GM18498 (cell line): ENCODE data around the gene SALL1.

Experiments used
- ATAC-seq: cut with Tn5 transposase; IDR thresholded peaks from one replicate; pipeline ENCODE4 v1.9.1; 2021; ENCODE audit warnings: mild to moderate bottlenecking, moderate library complexity; ENCODE audit not compliant: unreplicated experiment

The SALL1 gene

DNA sequence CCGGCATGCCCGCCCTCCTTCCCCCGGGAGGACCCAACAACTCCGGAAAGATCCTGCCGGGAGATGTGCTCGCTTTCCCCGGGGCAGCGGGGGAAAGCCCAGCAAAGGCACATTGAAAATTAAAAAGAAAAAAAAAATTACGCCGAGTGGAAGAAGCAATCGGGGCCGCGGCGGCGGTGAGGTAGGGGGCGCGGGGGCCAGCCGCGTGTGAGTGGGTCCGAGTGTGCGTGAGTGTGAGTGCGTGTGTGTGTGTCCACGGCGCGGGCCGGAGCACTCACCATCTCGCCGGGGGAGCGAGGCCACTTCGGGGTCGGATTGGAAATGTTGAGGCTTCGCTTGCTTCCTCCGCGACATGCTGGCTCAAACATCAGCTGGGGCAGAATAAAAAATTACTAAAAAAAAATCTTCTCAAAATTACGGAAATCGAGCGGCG is at the start of gene SALL1:
Gene SALL1, minus strand, starts transcription at position 383 of the 433 bp plus-strand sequence. Its CDS starts 29 bp downstream, at position 354.
- no peak for ATAC-seq

- ATAC-seq, result no peak
Observed at GRCh38 chr16:51200793-51201192, 49.7 kb upstream of the SALL1 start.

- ATAC-seq, result no peak
Observed at GRCh38 chr16:51197953-51198748, 47.1 kb upstream of the SALL1 start.

DNA sequence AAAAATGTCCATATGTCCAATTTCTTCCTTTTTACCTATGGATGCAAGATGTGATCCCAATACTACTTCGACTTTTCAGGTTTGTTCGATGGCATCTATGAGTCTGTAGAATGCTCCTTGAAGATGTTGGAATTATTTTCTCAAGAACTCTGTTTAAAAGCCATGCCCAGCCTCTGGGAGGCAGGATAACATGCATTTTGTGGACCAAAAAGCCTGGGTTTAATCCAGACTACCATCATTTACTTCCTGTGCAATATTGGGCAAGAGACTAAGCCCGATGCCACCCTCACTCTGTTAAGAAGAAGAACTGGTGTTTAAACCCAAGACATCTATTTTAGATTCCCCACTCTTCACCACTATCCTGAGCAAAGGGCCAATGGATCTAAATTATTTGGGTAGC is 42.8 kb upstream of the SALL1 start:
- no peak for ATAC-seq

GRCh38 chr16:51184702-51185433 is 33.8 kb upstream of the SALL1 start:
- ATAC-seq, result no peak

DNA sequence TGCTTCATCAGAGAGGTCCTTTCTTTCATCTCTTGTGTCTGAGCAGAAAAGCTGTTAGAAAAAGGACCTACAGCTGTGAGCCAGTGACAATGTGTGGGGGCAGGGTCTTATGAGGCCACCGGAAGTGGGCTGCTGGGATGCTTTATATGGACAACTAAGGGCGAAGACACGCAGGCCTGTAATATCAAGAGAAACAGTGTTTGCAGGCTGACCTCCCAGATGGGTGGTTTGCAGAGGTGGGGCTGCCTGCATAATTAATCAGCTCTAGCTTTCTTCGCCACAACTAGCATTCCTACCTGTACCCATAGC is 30.4 kb upstream of the SALL1 start:
- no peak for ATAC-seq

DNA sequence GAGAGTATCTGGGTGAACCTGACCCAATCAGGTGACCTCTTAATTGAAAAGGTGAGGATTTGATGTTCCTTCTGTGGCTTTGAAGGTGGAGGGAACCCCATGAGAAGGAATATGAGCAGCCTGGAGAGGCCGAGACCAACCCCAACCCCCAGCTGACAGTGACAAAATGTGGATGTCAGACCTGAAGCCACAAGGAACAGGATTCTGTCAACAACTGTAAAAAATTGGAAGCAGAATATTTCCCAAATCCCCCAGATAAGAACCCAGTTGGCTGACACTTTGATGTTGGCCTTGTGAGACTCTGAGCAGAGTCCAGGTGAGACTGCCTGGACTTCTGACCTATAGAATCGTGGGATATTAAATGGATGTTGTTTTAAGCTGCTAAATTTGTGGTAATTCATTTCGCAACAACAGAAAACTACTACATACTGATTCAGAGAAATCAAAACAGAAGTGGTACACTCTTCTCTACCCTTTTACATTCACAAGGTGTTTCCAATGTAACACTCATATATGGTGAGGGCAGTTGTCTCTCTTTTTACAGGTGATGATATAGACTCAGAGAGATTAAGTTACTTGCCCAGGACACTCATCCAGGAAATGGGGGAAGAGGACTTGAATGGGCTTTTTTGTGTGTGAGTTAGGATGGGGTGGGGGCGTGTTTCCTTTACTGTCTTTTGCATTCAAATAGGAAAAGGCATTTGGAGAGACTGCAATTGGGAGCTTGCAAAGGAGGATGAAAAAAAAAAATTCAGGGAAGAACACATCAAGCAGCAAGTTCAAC is 29.8 kb upstream of the SALL1 start:
- no peak for ATAC-seq

- ATAC-seq, result no peak
Observed at GRCh38 chr16:51175081-51175480, 24.0 kb upstream of the SALL1 start.

DNA sequence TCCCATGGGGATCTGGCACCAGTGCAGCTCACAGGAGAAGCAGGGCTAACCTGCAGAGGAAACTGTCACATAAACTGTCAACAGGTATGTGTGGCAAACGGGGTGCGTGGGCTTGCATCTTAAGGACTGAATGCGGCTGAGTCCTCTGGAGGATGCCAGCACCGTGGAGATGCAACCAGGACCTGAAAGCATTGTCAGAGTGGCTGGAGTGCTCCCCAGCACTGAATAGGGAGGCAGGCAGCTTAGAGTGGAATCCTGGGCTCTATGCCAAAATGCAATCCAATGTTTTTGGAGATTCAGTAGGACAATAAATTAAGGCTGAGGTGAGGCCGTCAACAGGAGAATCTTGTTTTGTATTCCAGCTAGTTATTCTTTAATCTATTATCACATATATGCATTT is 21.3 kb upstream of the SALL1 start:
- ATAC-seq, result no peak

DNA sequence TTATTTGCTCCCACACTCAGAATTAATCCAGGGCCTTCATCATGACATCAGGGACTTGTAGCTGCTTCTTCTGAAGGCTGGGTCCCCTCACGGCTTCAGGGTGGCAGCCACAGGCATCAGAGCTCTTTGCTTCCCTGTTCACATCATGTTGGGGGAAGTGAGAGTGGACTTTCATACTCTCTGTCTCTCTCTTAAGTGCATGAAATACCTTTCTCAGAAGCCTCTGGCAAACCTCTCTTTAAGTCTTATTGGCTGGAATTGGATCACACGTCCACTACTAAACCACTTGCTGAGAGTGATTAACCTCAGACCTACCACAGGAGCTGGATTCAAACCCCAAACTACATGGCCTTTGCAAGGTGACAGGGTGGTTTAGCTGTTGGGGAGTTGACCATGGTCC is 17.7 kb upstream of the SALL1 start:
- no peak for ATAC-seq

GRCh38 chr16:51167170-51167895 is 16.3 kb upstream of the SALL1 start:
- no peak for ATAC-seq

- no peak for ATAC-seq
Observed at GRCh38 chr16:51166541-51166940, 15.5 kb upstream of the SALL1 start.

- no peak for ATAC-seq
Observed at GRCh38 chr16:51166091-51166490, 15.0 kb upstream of the SALL1 start.

DNA sequence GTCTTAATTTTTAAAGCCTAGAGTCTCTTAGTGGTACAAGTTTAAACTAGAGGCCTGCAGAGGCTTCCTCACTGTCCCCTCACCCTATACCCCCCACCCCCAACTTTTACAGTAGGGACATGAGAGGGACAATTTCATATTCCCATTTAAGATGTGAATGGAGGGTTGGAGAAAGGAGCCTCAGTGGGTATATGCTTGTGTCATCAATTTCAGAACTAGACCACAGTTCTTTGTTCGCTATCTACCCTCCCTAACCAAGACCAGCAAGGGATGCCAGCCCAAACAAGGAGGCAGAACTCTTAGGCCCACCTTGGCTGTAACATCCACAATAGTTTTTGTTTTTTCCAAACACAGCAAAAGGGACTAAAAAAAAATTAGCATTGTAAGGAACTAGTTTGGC is 14.0 kb upstream of the SALL1 start:
- no peak for ATAC-seq

DNA sequence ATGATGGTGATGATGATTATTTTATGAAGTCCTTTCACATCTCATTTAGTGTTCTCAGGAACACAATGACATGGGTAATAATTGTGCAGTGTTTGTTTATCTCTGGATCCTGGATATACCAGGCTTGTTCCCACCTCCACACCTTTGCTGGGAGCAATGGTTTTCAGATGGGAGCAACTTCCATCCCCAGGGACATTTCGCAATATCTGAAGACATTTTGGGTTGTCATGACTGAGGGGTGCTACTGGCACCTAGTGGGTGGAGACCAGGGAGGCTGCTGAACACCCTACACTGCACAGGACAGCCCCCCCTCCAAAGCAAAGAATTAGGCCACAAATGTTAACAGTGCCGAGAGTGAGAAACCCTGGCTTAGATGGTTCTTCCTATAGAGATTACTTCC is 13.5 kb upstream of the SALL1 start:
- ATAC-seq, result no peak

DNA sequence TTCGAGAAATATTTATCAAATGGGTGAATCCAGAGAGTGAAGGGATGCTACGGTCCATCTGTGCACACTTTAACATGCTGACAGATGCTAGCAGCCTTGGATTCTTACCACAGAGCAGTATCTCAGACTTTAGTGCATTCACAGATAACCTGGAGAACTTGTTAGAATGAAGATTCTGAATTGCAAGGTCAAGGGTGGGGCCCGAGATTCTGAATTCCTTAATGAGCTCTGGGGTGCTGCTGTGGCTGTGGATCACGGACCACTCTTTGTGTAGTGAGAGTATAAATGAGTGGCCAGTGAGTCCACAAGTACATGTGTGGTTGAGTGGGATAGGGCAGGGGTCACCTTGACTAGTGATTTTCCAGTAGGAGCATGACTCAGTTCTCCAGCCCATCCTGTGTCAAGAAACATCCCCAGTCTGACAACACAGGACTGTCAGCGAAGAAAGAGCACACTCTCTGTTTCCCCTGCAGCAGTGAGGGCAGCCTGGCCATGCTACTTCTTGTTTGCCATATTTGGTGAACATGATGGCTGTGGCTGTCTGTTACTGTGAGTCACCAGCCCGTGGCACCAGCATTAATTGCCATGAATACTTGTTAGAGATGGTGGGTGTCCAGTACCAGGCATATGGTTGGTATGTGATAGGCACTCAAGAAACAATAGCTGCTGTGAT is 13.0 kb upstream of the SALL1 start:
- no peak for ATAC-seq

DNA sequence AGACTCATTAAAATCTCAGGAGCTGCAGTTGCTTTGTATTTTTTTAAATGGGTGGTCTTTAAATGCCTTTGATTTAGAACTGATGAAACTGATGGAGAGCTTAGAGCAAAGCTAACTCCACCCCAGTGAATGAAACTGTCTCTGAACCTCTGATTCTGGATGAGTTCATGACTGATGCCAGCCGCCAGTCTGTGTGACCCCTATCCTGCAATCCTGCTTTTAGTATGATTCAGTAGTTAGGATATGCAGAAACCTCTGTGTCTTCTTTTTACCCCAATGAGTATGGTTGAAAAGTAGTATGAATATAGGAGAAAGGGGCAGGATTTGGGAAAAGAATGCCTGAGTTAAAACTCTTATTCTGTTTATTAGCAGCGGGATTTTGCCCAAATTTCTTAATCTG is 12.3 kb upstream of the SALL1 start:
- ATAC-seq, result no peak

GRCh38 chr16:51161440-51162195 is 10.5 kb upstream of the SALL1 start:
- ATAC-seq, result no peak

DNA sequence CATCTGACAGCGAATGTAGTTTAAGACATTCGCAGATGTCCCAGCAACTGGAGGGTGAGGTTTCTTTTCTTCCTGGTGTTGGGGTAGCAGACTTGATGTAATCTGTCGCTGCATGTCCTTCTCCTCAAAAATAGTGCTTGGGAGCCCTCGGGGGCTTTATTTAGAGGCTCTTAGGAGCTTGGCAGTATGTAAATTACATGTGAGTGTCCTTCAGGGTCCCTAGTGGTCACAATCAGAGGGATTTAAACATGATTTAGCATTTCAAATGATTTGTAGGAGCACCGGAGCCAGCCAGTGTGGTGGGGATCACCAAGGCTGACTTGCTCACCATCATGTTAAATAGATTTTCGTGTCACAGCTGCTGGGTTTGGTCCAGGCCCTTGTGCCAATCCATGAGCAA is 8.8 kb upstream of the SALL1 start:
- no peak for ATAC-seq

DNA sequence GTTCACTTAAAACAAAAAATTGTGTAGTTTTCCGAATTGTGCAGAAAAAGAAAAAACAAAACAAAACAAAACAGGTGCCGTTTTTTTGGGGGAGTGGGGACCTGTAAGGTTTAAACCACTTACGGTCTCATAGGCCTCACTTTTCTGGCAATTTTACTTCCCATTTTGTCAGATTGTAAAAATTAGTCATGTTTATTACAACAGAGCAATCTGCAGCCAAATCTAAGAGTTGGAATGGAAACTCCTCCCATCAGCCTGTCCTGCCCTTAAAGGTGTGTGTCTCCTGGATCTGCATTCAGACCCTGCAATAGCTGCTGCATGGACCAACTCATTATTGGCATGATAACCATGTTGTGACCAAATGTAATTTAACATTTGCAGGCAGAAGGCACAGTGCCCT is 8.2 kb upstream of the SALL1 start:
- no peak for ATAC-seq
